Endodermal cell (in vitro differentiated cells): ENCODE results near the gene LTF. TPM values are rescaled to one million over a fixed set of nuclear protein-coding genes. Genes with fewer than 3 reads are reported as not detected.

ENCODE experiments used
- DNase-seq: peaks from one replicate; pipeline ENCODE4 v3.0.0-alpha.2; 2017
- H3K27ac ChIP-seq: 2 replicates; pipeline ENCODE4 v1.5.1; 2013; ENCODE audit warnings: mild to moderate bottlenecking, low read depth, low read length, moderate library complexity
- H3K27me3 ChIP-seq: 2 replicates; pipeline ENCODE4 v1.6.1; 2013; ENCODE audit warnings: mild to moderate bottlenecking, low read length, moderate library complexity; ENCODE audit not compliant: insufficient read depth, control insufficient read depth, poor library complexity, severe bottlenecking
- H3K36me3 ChIP-seq: 2 replicates; pipeline ENCODE4 v1.7.0; 2013; ENCODE audit warnings: mild to moderate bottlenecking, low read length, moderate library complexity; ENCODE audit not compliant: control insufficient read depth, insufficient read depth
- H3K4me1 ChIP-seq: one replicate; pipeline ENCODE4 v1.7.0; 2013; ENCODE audit warnings: low read length; ENCODE audit not compliant: control insufficient read depth, insufficient read depth
- H3K4me3 ChIP-seq: 2 replicates; pipeline ENCODE4 v1.5.1; 2013; ENCODE audit warnings: mild to moderate bottlenecking, low read length, moderate library complexity
- H3K9ac ChIP-seq: 2 replicates; pipeline ENCODE4 v1.6.1; 2013; ENCODE audit warnings: mild to moderate bottlenecking, low read length, moderate library complexity; ENCODE audit not compliant: poor library complexity, severe bottlenecking; ENCODE audit errors: extremely low read depth
- H3K9me3 ChIP-seq: 2 replicates; pipeline ENCODE4 v1.6.1; 2013; ENCODE audit warnings: mild to moderate bottlenecking, low read length, moderate library complexity; ENCODE audit not compliant: control insufficient read depth
- H3K27ac Mint-ChIP-seq: 2 replicates; pipeline ENCODE4 v1.8.0; 2020; ENCODE audit warnings: mixed read lengths
- H3K27me3 Mint-ChIP-seq: 2 replicates; pipeline ENCODE4 v1.8.0; 2021; ENCODE audit warnings: mild to moderate bottlenecking, mixed read lengths; ENCODE audit not compliant: insufficient read depth
- H3K36me3 Mint-ChIP-seq: 2 replicates; pipeline ENCODE4 v1.8.0; 2020; ENCODE audit warnings: low read depth, mixed read lengths
- H3K4me1 Mint-ChIP-seq: 2 replicates; pipeline ENCODE4 v1.8.0; 2020; ENCODE audit warnings: mixed read lengths
- H3K4me3 Mint-ChIP-seq: 2 replicates; pipeline ENCODE4 v1.8.0; 2020; ENCODE audit warnings: mild to moderate bottlenecking, moderate library complexity, mixed read lengths
- H3K9me3 Mint-ChIP-seq: 2 replicates; pipeline ENCODE4 v1.8.0; 2020; ENCODE audit warnings: mild to moderate bottlenecking, mixed read lengths
- CTCF ChIP-seq: fragments of 200-600 bp; sonication (generic); conservative IDR thresholded peaks from 2 replicates; pipeline ENCODE4 v1.5.0; 2021; ENCODE audit warnings: antibody characterized with exemption, mild to moderate bottlenecking
- WGBS, 2 experiments: methylation state at CpG; one replicate each; pipeline versions ENCODE4 v1.1.5 to v1.1.7; 2013; ENCODE audit warnings: missing lambda C conversion rate in 2 of 2, mixed read lengths in 1 of 2; ENCODE audit not compliant: insufficient coverage in 1 of 2, insufficient read length in 1 of 2; 5-methylcytosine and 5-hydroxymethylcytosine counted together
- total RNA-seq, 2 donors: library from RNA; stranded (reverse); fragmentation: NEBNext Ultra II Directional in 1 of 2; extraction: Animal tissue kit (Norgen Biotek cat#: 25700) in 1 of 2; gene quantifications; 2 replicates in 1 of 2; 3 replicates in 1 of 2; pipeline ENCODE4 v1.2.1, GENCODE V29; 2021

The LTF gene
- total RNA-seq, 2 donors from 2014 or later = 0.24 to 0.31 TPM

DNA sequence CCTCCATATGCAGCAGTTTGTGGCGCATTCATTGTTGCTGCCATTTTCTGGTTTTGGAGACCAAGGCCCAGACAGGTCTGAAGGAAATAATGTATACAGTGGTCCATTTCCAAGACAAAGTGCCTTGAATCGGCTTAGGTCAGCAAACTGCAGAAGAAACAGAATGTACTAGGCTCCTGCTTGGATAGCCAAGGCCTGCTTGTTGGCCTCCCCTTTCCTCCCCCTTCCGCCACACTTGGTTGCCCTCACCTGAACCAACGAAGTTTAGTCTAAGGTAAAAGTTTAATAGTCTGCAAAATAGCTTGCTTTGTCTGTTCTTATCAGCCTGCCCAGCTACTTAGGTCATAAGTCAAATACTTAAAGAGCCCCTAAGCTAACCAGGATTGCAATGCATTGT, 21.1 kb upstream of the LTF start:
- H3K4me3 ChIP-seq = no peak overlapping the region
- H3K4me3 Mint-ChIP-seq = no peak overlapping the region
- H3K4me1 ChIP-seq = peaks cover 4% of the 10 kb centered on the region
- H3K4me1 Mint-ChIP-seq = peaks cover 18% of the 10 kb centered on the region
- no peaks in the 10 kb centered on the region for H3K9me3 ChIP-seq
- no peaks in the 10 kb centered on the region for H3K36me3 ChIP-seq
- no peak overlapping the region for H3K27ac Mint-ChIP-seq
- WGBS, 2 experiments = 92 to 98% methylated on average over 4 of the region's 4 CpGs
- no peak overlapping the region for H3K27ac ChIP-seq
- TF ChIP-seq CTCF = no peak
- no peaks in the 10 kb centered on the region for H3K27me3 ChIP-seq
- peak; percentile 25 for DNase-seq
- no peaks in the 10 kb centered on the region for H3K27me3 Mint-ChIP-seq
- no peaks in the 10 kb centered on the region for H3K36me3 Mint-ChIP-seq
- no peaks in the 10 kb centered on the region for H3K9me3 Mint-ChIP-seq
- no peak overlapping the region for H3K9ac ChIP-seq

DNA sequence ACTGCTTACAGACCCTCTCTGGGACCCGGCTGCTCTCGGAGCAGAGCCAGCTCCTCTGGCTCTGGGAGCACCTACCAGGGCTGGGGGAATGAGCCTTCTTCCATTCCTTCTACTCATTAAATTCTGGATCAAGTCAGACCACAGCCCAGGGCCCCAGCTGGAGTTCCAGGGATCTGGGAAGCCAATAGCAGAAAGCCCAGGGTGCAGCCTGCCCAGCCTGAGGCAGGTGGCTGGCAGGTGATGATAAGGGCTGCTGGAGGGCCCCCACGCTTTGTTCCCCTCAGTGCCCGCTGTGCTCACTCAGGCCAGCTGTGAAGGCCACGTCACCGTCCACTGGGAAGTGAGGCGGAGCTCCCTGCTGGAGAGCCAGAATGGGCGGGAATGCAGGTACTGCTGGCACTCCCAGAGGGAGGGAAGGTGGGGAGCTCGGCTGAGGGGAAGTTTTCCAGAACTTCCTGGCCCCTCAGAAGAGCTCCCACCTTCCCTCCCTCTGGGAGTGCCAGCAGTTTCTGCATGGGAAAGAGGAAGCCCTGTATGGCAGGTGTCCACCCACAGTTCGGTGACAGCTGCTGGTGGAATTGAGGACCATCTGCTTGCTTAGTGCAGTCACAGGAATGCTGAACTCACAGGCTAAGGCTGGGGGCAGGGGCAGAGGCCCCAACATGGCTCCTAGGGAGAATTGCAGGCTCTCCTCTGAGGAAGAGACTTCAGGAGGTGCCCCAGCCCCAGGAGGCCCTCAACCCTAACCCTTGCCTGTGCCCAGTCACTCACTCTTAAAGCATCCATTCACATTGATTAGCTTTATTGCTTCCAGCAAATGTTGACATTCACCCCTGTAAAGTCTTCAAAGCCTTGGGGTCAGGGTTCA, 20.4 kb upstream of the LTF start:
- Mint-ChIP-seq H3K4me1 (peaks cover 18% of the 10 kb centered on the region), H3K27me3 (peaks cover 1% of the 10 kb centered on the region), H3K36me3 (no peaks in the 10 kb centered on the region), H3K9me3 (no peaks in the 10 kb centered on the region), H3K27ac (no peak overlapping the region), H3K4me3 (no peak overlapping the region)
- Histone ChIP-seq H3K27me3 (no peaks in the 10 kb centered on the region), H3K4me1 (peaks cover 4% of the 10 kb centered on the region), H3K27ac (no peak overlapping the region), H3K4me3 (no peak overlapping the region), H3K9ac (no peak overlapping the region), H3K9me3 (no peaks in the 10 kb centered on the region), H3K36me3 (no peaks in the 10 kb centered on the region)
- no peak for TF ChIP-seq CTCF
- 69 to 81% methylated on average over 2 to 10 of the region's 10 CpGs for WGBS, 2 experiments
- DNase-seq = peak; percentile 81

DNA sequence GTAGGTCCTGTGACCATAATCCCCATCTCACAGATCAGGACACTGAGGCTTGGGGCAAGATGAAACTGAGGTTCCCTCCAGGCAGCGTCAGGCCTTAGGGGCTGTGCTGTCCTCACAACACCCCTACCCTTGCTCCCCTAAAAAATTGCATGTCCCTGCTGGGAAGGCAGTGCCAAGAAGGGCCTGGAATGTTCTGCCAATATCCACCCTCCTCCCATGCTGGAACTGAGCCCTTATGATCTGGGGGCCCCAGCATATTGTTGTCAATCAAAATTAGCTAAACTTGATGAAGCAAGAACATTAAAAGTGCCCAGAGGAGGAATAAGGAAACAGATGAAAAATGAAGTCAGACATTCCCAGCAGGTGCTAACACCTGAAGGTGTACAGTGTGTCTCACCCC, 19.7 kb upstream of the LTF start:
- TF ChIP-seq CTCF = no peak
- Mint-ChIP-seq H3K4me3 (no peak overlapping the region), H3K27me3 (peaks cover 1% of the 10 kb centered on the region), H3K27ac (no peak overlapping the region), H3K36me3 (no peaks in the 10 kb centered on the region), H3K9me3 (no peaks in the 10 kb centered on the region), H3K4me1 (peaks cover 15% of the 10 kb centered on the region)
- WGBS, 2 experiments = 78% methylated on average over 1 of the region's 1 CpG; no CpG with 5 or more reads in 1 of the 2 experiments
- Histone ChIP-seq H3K4me1 (peaks cover 4% of the 10 kb centered on the region), H3K4me3 (no peak overlapping the region), H3K9me3 (no peaks in the 10 kb centered on the region), H3K9ac (no peak overlapping the region), H3K27ac (no peak overlapping the region), H3K27me3 (no peaks in the 10 kb centered on the region), H3K36me3 (no peaks in the 10 kb centered on the region)
- no peak for DNase-seq
